GM19397 (cell line): ENCODE measurements around the gene SEC11C.
A peak's percentile ranks its signal among the peaks of the same experiment; 100 is the strongest.
"Not testable (repeated sequence)": the region's sequence is repeated elsewhere in the genome, so short reads cannot be mapped to it uniquely, and the experiment has no call there.

ENCODE experiments used
- ATAC-seq: cut with Tn5 transposase; IDR thresholded peaks from one replicate; pipeline ENCODE4 v1.9.1; 2021; ENCODE audit warnings: mild to moderate bottlenecking, moderate library complexity; ENCODE audit not compliant: unreplicated experiment

The SEC11C gene

DNA sequence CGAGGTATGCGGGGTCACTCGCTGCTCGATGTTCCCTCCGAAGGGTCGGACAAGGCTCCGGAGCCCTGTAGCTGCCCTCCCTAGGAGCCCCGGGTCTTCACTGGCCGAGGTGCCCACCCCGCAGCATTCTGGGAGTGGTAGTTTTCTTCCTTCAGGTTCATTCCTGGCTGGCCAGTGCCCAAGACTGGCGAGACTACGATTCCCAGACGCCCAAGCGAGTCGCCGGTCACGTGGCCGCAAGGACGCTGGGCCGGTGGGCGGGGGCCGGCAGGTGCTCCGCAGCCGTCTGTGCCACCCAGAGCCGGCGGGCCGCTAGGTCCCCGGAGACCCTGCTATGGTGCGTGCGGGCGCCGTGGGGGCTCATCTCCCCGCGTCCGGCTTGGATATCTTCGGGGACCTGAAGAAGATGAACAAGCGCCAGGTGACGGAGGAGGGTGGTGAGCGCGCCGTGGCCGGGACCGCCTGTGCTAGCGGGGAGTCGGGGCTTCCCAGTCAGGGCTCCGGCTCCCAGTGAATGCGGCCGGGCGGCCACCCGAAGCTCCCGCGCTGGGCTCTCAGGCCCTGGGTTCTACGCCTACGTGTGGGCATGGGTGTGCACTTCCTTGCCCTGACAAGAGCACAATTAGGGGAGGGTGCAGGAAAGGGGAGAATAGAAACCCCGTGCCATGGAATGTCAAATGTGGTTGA lies at the start of gene SEC11C:
SEC11C (plus strand) TSS at position 270 of the 687 bp plus-strand sequence; CDS start at position 335, 65 bp downstream.
- peak; percentile 82 for ATAC-seq

DNA sequence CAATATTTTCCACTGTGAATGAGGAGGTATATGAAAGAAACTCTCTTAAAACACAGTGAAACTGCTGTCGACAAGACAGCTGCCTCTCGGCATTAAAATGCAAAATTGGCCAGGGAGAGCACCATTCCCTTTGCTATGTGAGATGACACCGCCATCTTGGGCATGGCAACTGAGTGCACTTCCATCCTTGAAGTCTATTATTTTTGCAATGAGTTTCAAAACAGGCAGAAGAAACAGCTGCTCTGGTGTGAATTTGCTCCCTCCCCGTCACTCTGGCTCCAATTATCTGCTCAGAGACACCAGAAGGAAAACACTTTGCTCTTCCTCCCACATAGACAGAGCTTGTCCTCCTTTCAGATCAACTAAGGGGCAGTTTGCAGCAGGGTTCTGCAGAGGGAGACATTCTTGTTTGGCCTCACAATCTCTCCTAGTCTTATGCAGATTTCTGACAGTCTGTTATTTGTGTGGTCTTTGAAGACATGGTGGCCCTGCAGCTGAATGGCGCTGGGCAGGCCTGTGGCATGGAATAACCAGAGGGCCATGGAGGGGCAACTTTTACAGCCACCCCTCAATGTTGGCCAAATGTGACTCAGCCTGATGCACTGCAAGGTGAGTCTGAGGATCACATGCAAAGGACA lies 48.6 kb upstream of the SEC11C start:
- ATAC-seq = no peak

DNA sequence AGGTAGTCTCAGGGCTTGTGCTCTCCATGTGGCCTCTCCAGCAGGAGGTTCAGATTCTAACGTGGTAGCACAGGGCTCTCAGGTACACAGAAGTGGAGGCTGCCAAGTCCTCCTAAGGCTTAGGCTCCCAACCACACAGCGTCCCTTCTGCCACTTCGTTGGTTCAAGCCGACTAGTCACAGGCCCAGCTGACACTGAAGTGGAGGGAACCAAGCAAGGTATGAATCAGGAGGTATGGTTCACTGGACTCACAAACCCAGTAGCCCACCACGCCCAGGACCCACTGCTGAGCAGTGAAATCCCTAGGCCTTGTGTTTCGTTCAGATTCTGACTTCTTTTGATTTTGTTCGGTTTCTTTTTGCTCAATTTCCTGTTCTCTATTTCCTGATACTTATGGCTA lies 46.0 kb upstream of the SEC11C start:
- ATAC-seq = no peak

DNA sequence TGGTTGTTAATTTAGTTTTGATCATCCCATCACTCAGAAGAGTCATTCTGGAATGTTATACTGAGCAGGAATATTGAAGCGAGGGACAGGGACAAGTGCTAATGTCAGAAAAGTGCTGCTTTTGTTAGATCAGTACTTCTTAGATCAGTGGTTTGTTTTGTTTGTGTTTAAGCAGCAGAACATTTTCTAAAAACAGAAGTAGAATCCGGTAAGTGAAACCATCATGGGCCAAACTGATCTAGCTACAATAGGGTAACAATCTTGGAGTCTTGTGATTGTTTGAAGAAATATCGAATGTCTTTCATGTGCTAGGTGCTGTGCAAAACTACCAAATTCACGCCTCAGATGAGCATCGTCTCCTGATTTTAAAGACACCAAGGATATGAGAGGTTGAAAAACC lies 45.1 kb upstream of the SEC11C start:
- ATAC-seq = no peak

GRCh38 chr18:59096098-59096789 lies 43.4 kb upstream of the SEC11C start:
- no peak for ATAC-seq

DNA sequence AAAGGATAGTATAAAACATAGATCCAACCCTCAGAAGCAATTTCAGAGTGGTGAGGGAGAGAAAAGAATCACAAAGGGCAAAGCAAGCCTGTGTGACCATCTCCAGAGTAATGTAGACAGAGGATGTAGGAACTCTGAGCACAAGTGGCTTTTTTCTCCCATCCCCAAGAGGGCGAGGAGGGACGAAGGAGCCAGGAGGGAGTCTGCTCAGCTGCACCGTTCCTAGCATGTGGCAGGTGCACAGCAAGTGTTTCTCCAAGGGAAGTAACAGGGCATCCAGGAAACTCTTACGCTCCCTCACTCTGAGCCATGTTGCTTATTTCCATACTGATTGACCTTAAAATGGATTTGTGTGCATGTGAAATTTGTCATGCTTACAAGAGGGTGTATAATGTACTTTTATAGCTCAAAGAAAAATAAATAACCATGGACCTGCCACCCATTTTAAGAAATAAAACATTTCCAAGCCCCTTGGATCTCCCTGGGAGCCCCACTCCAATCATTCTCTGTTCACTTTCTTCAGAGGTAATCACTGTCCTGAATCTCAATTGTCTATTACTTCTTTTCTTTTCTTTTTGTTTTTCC lies 37.8 kb upstream of the SEC11C start:
- no peak for ATAC-seq

GRCh38 chr18:59109375-59109774 lies 30.3 kb upstream of the SEC11C start:
- ATAC-seq = no peak

- ATAC-seq = no peak
Measured at GRCh38 chr18:59114160-59114559, 25.5 kb upstream of the SEC11C start.

DNA sequence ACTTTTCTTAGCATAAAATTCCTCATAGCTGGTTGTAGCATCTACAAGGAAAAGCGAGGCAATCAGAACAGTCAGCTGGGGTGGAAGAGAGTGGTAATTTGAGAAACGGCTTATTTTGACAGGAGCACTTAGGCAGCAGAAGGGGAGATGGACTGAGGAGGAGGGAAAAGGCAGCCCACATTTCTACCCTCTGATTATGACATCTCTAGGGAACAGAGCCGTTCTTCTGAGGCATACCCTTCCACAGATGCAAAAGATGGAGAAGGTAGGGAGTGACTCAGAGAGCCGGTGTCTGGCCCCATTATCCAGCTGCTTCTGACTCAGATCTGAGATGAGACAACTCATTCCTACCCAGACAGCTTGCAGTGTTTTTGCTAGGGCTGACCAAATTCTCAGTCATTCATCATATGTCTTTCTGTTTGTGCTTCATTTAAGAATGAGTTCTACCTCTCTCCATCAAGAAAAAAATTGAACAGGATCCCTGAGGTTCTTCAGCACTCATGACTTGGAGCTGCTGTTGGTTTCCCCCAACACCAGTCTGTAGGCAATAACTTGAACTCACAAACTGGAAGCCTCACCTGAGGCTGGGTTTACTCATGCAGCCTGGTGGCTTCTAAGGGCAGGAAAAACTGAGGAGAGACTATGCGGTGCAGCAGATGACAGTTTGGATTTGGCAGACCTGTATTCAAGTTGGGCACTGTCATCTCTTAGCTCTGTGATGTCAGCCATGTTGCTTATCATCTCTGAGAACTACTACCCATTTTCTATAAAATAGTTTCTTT lies 15.9 kb upstream of the SEC11C start:
- no peak for ATAC-seq

DNA sequence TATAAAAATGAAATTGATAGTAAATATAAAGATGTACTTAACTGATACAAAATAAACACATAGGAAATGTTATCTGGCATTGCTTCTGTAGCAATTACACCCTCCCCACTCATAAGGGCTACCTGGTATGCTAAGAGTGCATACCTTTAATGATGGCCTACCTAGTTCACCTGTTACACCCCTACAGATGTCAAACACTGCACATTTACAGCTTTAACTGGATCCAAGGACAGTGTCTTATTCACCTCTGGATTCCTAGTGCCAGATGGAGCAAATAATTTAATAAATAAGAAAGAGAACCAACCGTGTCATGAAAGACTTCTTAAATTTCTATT lies 15.3 kb upstream of the SEC11C start:
- no peak for ATAC-seq

- no peak for ATAC-seq
Measured at GRCh38 chr18:59127047-59127446, 12.6 kb upstream of the SEC11C start.

- ATAC-seq = no peak
Measured at GRCh38 chr18:59129951-59130703, 9.6 kb upstream of the SEC11C start.

GRCh38 chr18:59132810-59133465 lies 6.7 kb upstream of the SEC11C start:
- no peak for ATAC-seq

GRCh38 chr18:59139291-59139614 lies 431 bp upstream of the SEC11C start:
- ATAC-seq = peak; percentile 68

- ATAC-seq = no peak
Measured at GRCh38 chr18:59140302-59140885, 710 bp downstream of the SEC11C start.

DNA sequence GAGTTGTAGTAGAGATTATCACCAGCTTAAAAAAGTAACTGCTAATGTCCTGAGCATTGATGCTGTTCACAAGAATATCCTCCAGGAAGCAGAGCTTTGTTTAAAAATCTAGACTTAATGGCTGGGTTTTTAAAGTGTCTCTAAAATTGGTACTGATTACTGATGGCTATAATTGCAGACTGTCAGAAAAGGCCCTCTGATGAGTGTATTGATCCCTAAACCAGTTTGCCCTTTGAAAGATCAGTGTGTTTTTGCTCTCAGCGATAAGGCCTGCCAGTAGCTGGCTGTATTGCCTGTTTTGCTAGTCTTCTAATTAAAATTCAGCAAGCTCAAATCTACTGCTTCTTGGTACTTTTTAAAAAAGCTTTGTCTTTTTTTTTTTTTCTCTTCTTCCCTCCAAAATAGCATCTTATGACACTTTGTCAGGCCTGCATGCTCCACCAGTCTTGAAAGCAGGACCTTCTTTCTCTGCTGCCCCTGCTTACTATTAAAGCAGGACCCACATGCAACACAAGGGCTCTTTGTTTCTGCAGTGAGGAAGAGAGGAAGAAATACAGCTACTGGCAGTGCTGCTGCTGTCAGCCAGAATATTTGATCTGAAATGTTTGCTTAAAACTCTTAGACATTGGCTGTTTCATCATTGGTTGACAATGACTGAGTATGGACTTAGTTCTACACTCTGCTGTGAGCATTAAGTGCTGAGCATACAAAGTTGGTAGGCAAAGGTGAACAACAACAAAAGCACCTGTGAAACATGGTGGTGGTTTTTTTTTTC lies 1.8 kb downstream of the SEC11C start:
- no peak for ATAC-seq

DNA sequence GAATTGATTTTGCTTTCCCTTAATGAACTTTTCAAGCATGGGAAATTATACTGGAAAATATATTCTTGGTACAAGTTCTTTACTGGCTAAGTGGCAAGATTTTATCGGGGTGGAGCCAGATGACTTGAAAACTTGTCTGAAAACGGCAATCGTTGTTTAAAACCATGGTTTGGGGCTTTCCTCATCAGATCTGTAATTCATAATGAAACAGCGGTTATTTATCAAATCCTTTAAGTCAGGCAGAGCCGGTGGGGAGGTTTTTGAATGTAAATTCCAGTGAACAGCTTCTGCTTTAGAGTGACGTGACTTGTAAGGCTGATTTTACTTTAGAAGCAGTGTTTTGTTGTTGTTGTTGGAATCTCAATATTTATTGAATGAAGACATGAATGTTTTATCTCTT lies 2.6 kb downstream of the SEC11C start:
- no peak for ATAC-seq

GRCh38 chr18:59142800-59143416 lies 3.2 kb downstream of the SEC11C start:
- ATAC-seq = not testable (repeated sequence)
